GM19099 (cell line): ENCODE measurements around the gene NPY1R.

Experiments used
- POLR2A ChIP-seq: IDR thresholded peaks from 3 replicates; pipeline ENCODE4 v1.6.1; 2011; ENCODE audit warnings: low read depth; ENCODE audit not compliant: insufficient read length; ENCODE audit errors: extremely low read depth

NPY1R gene

GRCh38 chr4:163309466-163309865 is 22.9 kb downstream of the NPY1R start:
- no peak for TF ChIP-seq POLR2A

DNA sequence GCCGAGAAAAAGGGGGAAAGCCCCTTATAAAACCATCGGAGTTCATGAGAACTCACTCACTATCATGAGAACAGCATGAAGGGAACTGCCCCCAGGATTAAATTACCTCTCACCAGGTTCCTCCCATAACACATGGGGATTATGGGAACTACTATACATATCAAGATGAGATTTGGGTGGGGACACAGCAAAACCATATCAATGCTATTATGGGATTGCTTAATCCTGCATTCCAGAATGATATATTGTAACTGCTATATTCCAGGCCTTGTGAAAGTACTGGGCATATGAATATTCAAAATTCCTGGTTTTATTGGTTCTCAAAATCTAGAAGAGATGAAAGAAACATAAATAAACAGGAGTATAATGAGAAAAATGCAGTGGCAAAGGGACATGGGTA is 29.3 kb downstream of the NPY1R start:
- no peak for TF ChIP-seq POLR2A

DNA sequence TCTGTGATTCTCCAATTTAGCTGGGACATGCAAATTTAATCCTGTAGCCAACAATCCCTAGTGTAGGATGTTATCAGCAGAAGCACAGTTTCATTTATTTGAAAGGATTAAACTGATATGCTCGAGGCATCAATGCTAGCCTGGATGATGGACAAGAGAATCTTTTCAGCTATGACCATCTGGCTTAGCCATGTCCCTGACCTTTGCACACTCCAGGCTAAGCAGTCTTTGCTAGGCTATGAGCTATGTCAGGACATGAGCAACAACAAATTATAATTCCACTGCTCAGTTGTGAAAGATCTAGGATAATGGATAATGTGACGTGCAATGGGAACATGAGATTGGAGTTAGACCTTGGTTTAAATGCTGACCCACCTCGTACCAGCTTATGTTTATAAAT is 32.0 kb downstream of the NPY1R start:
- TF ChIP-seq POLR2A, result no peak

- no peak for TF ChIP-seq POLR2A
These were observed 37.3 kb downstream of the NPY1R start for GRCh38 chr4:163295138-163295537.

- no peak for TF ChIP-seq POLR2A
These were observed 48.1 kb downstream of the NPY1R start for GRCh38 chr4:163284304-163284703.

- no peak for TF ChIP-seq POLR2A
These were observed 51.5 kb downstream of the NPY1R start for GRCh38 chr4:163280703-163281519.

- TF ChIP-seq POLR2A, result no peak
These were observed 52.7 kb downstream of the NPY1R start for GRCh38 chr4:163279713-163280112.

DNA sequence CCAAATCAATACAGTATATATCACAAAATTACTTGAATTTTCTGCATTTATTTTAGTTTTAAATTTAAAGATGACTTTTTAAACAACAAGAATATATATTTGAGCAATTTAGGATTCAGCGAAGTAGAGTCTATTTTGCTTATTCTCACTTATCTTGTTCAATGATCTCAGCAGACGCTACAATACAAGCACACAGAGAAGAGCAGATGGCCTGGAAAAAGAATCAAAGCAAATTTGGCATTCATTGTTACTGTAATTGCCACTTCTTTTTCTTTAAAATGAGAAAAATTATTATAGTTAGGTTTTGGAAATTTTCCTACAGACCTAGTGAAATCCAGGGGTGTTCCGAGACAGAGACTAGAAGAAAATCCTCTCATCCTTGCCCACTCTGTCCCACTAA is 57.5 kb downstream of the NPY1R start:
- TF ChIP-seq POLR2A, result no peak
